IMR-90 (cell line): ENCODE results near the gene CACNA2D1. TPM values are rescaled to one million over a fixed set of nuclear protein-coding genes. Genes with fewer than 3 reads are reported as not detected.

ENCODE experiments used
- ATAC-seq: fragments of 200-7000 bp; cut with Tn5 transposase; 2 replicates; pipeline ENCODE4 v1.9.1; 2020; ENCODE audit warnings: low read depth, mild to moderate bottlenecking, moderate library complexity
- BruUV-seq: library from RNA; stranded (reverse); fragments of 400-500 nt; replicated peaks from 2 replicates; lab custom pipeline; 2021; lab: Mats Ljungman, UMichigan
- CTCF ChIA-PET: fragments of 300-600 bp; formaldehyde crosslinking; extraction: SDS; loops from one replicate; lab custom pipeline; 2021; ENCODE audit warnings: antibody characterized with exemption; lab: Yijun Ruan, JAX
- POLR2A ChIA-PET: fragments of 300-600 bp; sonication (Branson Sonifier 250); formaldehyde crosslinking; loops from one replicate; lab custom pipeline; 2022; ENCODE audit warnings: antibody characterized with exemption; ENCODE audit not compliant: unreplicated experiment; lab: Charles Lee
- DNase-seq: peaks from one replicate; pipeline ENCODE4 v3.0.0; 2013
- H2AFZ ChIP-seq: replicated peaks from 2 replicates; pipeline ENCODE3; 2013; ENCODE audit warnings: low read length, mild to moderate bottlenecking; ENCODE audit not compliant: poor library complexity
- H2AK5ac ChIP-seq: 2 replicates; pipeline ENCODE4 v1.6.1; 2013; ENCODE audit warnings: low read depth, low read length, inconsistent platforms
- H2AK9ac ChIP-seq: replicated peaks from 2 replicates; pipeline ENCODE3; 2013; ENCODE audit warnings: mild to moderate bottlenecking, low read depth, low read length, moderate library complexity; ENCODE audit not compliant: poor library complexity
- H2BK120ac ChIP-seq: 2 replicates; pipeline ENCODE4 v1.6.1; 2013; ENCODE audit warnings: low read depth, low read length, inconsistent platforms
- H2BK15ac ChIP-seq: 3 replicates; pipeline ENCODE4 v1.6.1; 2013; ENCODE audit warnings: low read depth, low read length, inconsistent platforms
- H2BK20ac ChIP-seq: 2 replicates; pipeline ENCODE4 v1.6.1; 2013; ENCODE audit warnings: low read depth, mild to moderate bottlenecking, inconsistent platforms, low read length, moderate library complexity
- H2BK5ac ChIP-seq: 2 replicates; pipeline ENCODE4 v1.6.1; 2013; ENCODE audit warnings: mild to moderate bottlenecking, low read depth, low read length, inconsistent platforms; ENCODE audit not compliant: poor library complexity, severe bottlenecking
- H3K14ac ChIP-seq: replicated peaks from 2 replicates; pipeline ENCODE4 v1.6.1; 2013; ENCODE audit warnings: low read depth, low read length, inconsistent platforms
- H3K18ac ChIP-seq: 2 replicates; pipeline ENCODE4 v1.6.1; 2013; ENCODE audit warnings: low read depth, low read length, control low read depth
- H3K23ac ChIP-seq: 2 replicates; pipeline ENCODE4 v1.6.1; 2013; ENCODE audit warnings: low read depth, low read length, inconsistent platforms
- H3K27ac ChIP-seq: 2 replicates; pipeline ENCODE4 v1.5.1; 2013; ENCODE audit warnings: mild to moderate bottlenecking, control low read depth, low read length; ENCODE audit not compliant: insufficient read depth
- H3K27me3 ChIP-seq: 2 replicates; pipeline ENCODE4 v1.6.1; 2013; ENCODE audit warnings: low read length; ENCODE audit not compliant: control insufficient read depth, insufficient read depth
- H3K36me3 ChIP-seq: 2 replicates; pipeline ENCODE4 v1.6.1; 2013; ENCODE audit warnings: low read length, mixed read lengths; ENCODE audit not compliant: control insufficient read depth, insufficient read depth
- H3K4ac ChIP-seq: 2 replicates; pipeline ENCODE4 v1.6.1; 2013; ENCODE audit warnings: low read depth, low read length, inconsistent platforms
- H3K4me1 ChIP-seq: 2 replicates; pipeline ENCODE4 v1.6.1; 2013; ENCODE audit warnings: low read length, mixed read lengths; ENCODE audit not compliant: control insufficient read depth, insufficient read depth
- H3K4me2 ChIP-seq: 2 replicates; pipeline ENCODE4 v1.6.1; 2013; ENCODE audit warnings: low read depth, mild to moderate bottlenecking, control low read depth, low read length, moderate library complexity
- H3K4me3 ChIP-seq: 2 replicates; pipeline ENCODE4 v1.5.1; 2013; ENCODE audit warnings: low read depth, mild to moderate bottlenecking, control low read depth, low read length, moderate library complexity; ENCODE audit not compliant: insufficient read depth
- H3K56ac ChIP-seq: 2 replicates; pipeline ENCODE4 v1.6.1; 2013; ENCODE audit warnings: low read length, inconsistent platforms; ENCODE audit not compliant: insufficient read depth; ENCODE audit errors: extremely low read depth
- H3K79me1 ChIP-seq, 2 experiments: 2 replicates each; pipeline ENCODE4 v1.6.1; 2013; ENCODE audit warnings: low read length in 2 of 2, inconsistent platforms in 1 of 2, low read depth in 1 of 2
- H3K9ac ChIP-seq: 2 replicates; pipeline ENCODE4 v1.6.1; 2013; ENCODE audit warnings: low read depth, low read length, control low read depth
- H3K9me1 ChIP-seq: 2 replicates; pipeline ENCODE4 v1.6.1; 2013; ENCODE audit warnings: low read length, inconsistent platforms; ENCODE audit not compliant: insufficient read depth
- H3K9me3 ChIP-seq: 2 replicates; pipeline ENCODE4 v1.6.1; 2013; ENCODE audit warnings: low read length; ENCODE audit not compliant: control insufficient read depth, insufficient read depth
- H4K20me1 ChIP-seq: 2 replicates; pipeline ENCODE4 v1.6.1; 2013; ENCODE audit warnings: low read length, inconsistent platforms; ENCODE audit not compliant: insufficient read depth
- H4K5ac ChIP-seq: 2 replicates; pipeline ENCODE4 v1.6.1; 2013; ENCODE audit warnings: mild to moderate bottlenecking, low read depth, low read length, control low read depth
- H4K8ac ChIP-seq, 2 experiments: 2 replicates each; pipeline ENCODE4 v1.6.1; 2013; ENCODE audit warnings: low read depth in 2 of 2, low read length in 2 of 2, control low read depth in 1 of 2, inconsistent platforms in 1 of 2
- H4K91ac ChIP-seq: 2 replicates; pipeline ENCODE4 v1.6.1; 2013; ENCODE audit warnings: low read depth, low read length, inconsistent platforms; ENCODE audit not compliant: insufficient read depth
- NFE2L2 ChIP-seq: fragments of 150-350 bp; IDR thresholded peaks from 2 replicates; pipeline ENCODE4 v1.6.1; 2016; ENCODE audit warnings: low read depth, mild to moderate bottlenecking, low read length
- WGBS, 2 experiments: methylation state at CpG; one replicate each; pipeline versions ENCODE4 v1.1.5 to v1.1.7; 2013; ENCODE audit warnings: missing lambda C conversion rate in 2 of 2; ENCODE audit not compliant: insufficient read length in 1 of 2; ENCODE audit errors: extremely low coverage in 2 of 2; 5-methylcytosine and 5-hydroxymethylcytosine counted together
- dilution Hi-C: fragments of 300-500 bp; cut with HindIII; formaldehyde crosslinking; loops from one replicate; pipeline ENCODE4 v1.14.3; 2018; ENCODE audit warnings: low sequenced_read_pairs; ENCODE audit not compliant: unreplicated experiment
- in situ Hi-C: fragments of 300-500 bp; cut with MboI; formaldehyde crosslinking; loops from 3 replicates; pipeline ENCODE4 v1.14.3; 2019; ENCODE audit warnings: low sequenced_read_pairs, inconsistent platforms, mixed read lengths
- intact Hi-C: fragments of 100-400 bp; cut with micrococcal nuclease; formaldehyde crosslinking; loops from 2 replicates; pipeline ENCODE4 v1.10.0; 2022
- polyA plus RNA-seq, 3 experiments: library from polyadenylated mRNA; depleted of rRNA; stranded (reverse); fragments of >200 nt; gene quantifications; 2 replicates each; pipeline ENCODE4 v1.2.3, GENCODE V29; 2012; ENCODE audit warnings: low replicate concordance in 1 of 3
- total RNA-seq: library from RNA; depleted of rRNA; stranded (reverse); fragments of >200 nt; gene quantifications from 2 replicates; pipeline ENCODE4 v1.2.3, GENCODE V29; 2012

CACNA2D1 gene
- total and polyA plus RNA-seq, 2 of the 4 experiments (the other 2 are of a cell fraction) = 5.8 to 21.9 TPM

- Histone ChIP-seq H2BK20ac (no peak overlapping the region), H3K4me2 (no peak overlapping the region), H2AK9ac (no peak overlapping the region), H4K20me1 (no peaks in the 10 kb centered on the region), H3K4me1 (no peaks in the 10 kb centered on the region), H3K27me3 (no peaks in the 10 kb centered on the region), H3K27ac (no peak overlapping the region), H4K8ac (no peak overlapping the region), H2BK5ac (no peak overlapping the region), H3K23ac (no peak overlapping the region), H2AFZ (no peak overlapping the region), H3K4ac (no peak overlapping the region), H2BK15ac (no peak overlapping the region), H3K9me3 (no peaks in the 10 kb centered on the region), H3K9ac (no peak overlapping the region), H3K56ac (no peak overlapping the region), H3K36me3 (peaks cover 4% of the 10 kb centered on the region; the same call in 1 of the 2 replicates), H2AK5ac (no peak overlapping the region), H2BK120ac (no peak overlapping the region), H3K14ac (no peak overlapping the region), H3K4me3 (no peak overlapping the region), H3K9me1 (peaks cover 3% of the 10 kb centered on the region; the same call in 1 of the 2 replicates), H3K79me1 (no peaks in the 10 kb centered on the region), H3K18ac (no peak overlapping the region), H4K5ac (no peak overlapping the region), H4K91ac (no peak overlapping the region)
- DNase-seq = no peak
- intact Hi-C loops (no loop called here), in situ Hi-C loops (no loop called here), dilution Hi-C loops (no loop called here)
- no peak for ATAC-seq
- POLR2A ChIA-PET = no interaction called here
- TF ChIP-seq NFE2L2 = no peak
- CTCF ChIA-PET = no interaction called here
- BruUV-seq = no TSS peak
- no CpG with 5 or more reads among the region's 4 CpGs for WGBS, 2 experiments
Measured at GRCh38 chr7:82085116-82085515, 358.5 kb downstream of the CACNA2D1 start.
